ENCODE results near the gene RBFOX2. TPM values are rescaled to one million over a fixed set of nuclear protein-coding genes. Genes with fewer than 3 reads are reported as not detected.

The RBFOX2 gene
- total and polyA plus RNA-seq, 2 donors (not counting 1 experiment from before 2014, with no cell fraction given) = not detected

GRCh38 chr22:36056980-36057379, 28.4 kb upstream of the RBFOX2 start:
- intact Hi-C loops (cut with micrococcal nuclease) = no loop called here

More at GRCh38 chr22:36056980-36057379, 28.4 kb upstream of the RBFOX2 start:
- Histone ChIP-seq H2AFZ (ENCODE audit: insufficient read depth, low read depth, low read length, poor library complexity, severe bottlenecking) (no peak overlapping the region), H3K4me3 (ENCODE audit: control extremely low read depth in 1 of 5, extremely low read depth in 1 of 5, insufficient read depth in 1 of 5, low read depth in 2 of 5, low read length in 4 of 5) (no peak overlapping the region), H3K9ac (ENCODE audit: low read length) (no peak overlapping the region), H3K4me2 (replicated peaks; ENCODE audit: low read depth, low read length, poor library complexity, severe bottlenecking) (no peak overlapping the region), H3K79me2 (ENCODE audit: control insufficient read depth, insufficient read depth, low read length) (no peaks in the 10 kb centered on the region), H3K4me1 (ENCODE audit: control insufficient read depth in 2 of 2, insufficient read depth in 2 of 2, low read length in 2 of 2) (no peaks in the 10 kb centered on the region), H3K9me3 (ENCODE audit: control extremely low read depth in 1 of 3, control insufficient read depth in 2 of 3, insufficient read depth in 1 of 3, low read length in 2 of 3) (no peaks in the 10 kb centered on the region), H3K27ac (ENCODE audit: low read length in 2 of 2) (no peak overlapping the region), H4K20me1 (ENCODE audit: control insufficient read depth, insufficient read depth, low read length, poor library complexity, severe bottlenecking) (no peaks in the 10 kb centered on the region), H3K27me3 (replicated peaks in 1 of 4; ENCODE audit: control extremely low read depth in 1 of 4, control insufficient read depth in 3 of 4, insufficient read depth in 4 of 4, low read length in 3 of 4) (peaks cover 0 to 2% (median 1%) of the 10 kb centered on the region in 4 experiments), H3K36me3 (replicated peaks in 1 of 2; ENCODE audit: control extremely low read depth in 1 of 2, control insufficient read depth in 1 of 2, extremely low read depth in 1 of 2, insufficient read depth in 2 of 2, low read length in 1 of 2) (no peaks in the 10 kb centered on the region)
- CTCF ChIA-PET = interaction anchor here (0.9 kb wide), 1 partner anchor 9 kb away, joined by 4 read pairs; no protein-coding TSS in a partner anchor
- H3K9me3 Mint-ChIP-seq (ENCODE audit: insufficient read depth) = no peaks in the 10 kb centered on the region
- WGBS (ENCODE audit: insufficient coverage) = 83% methylated on average over 1 of the region's 1 CpG
- no peak overlapping the region for H3K27ac Mint-ChIP-seq
- H3K4me3 Mint-ChIP-seq = no peak overlapping the region
- POLR2A ChIA-PET = no interaction called here
- TF ChIP-seq EZH2 (IDR thresholded peaks at IDR 0.05; ENCODE audit: borderline replicate concordance, insufficient read depth, low read depth, low read length, poor library complexity, severe bottlenecking) (no peak), CTCF (IDR thresholded peaks at IDR 0.05) (no peak)
- H3K27me3 Mint-ChIP-seq = peaks cover 26% of the 10 kb centered on the region
- no peaks in the 10 kb centered on the region for H3K4me1 Mint-ChIP-seq
- ATAC-seq (ENCODE audit: low read depth) (no peak), DNase-seq (no peak)

Data from B cell (primary cell).